ENCODE data around the gene CPED1.
"Not testable (repeated sequence)": the region's sequence is repeated elsewhere in the genome, so short reads cannot be mapped to it uniquely, and the experiment has no call there.

Gene CPED1

DNA sequence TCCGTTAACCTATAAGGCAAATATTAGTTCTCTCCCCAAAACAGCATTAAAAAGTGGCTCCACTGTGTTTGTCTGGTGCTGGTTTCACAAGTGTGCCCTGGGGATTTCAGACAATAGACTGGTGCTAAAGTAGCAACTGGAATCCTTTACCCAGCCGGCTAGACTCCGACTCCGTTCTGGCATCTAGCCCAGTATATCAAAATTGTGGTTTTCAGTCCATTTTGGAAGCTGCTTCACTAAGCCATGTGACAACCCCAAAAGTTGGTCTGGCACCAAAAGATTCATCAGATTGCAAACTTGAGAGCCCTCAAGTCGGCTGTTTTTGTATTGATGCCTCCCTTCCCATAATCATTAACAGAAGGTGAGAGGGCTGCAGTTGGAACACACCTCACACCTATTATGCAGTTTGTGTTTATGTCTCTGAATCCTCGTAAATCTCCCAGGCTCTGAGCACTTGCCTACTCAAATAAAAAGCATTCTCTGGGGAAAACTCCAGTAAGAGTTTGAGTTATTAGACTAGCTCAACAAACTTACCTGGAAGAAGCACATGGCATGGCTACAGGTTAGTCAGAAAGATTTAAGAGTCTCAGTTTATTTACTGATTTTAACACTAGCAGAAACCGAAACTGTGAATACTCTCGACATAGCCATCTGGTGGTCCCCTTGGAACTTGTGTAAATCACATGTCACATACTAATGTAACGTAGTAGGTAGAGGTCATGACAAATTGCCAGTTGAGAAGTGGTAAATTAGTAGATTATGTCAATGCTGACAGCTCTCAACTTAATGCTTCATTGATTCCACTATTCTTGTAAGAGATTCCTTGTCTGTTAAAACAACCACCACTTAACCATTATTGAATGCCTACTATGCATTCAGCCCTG is 325.5 kb downstream of the CPED1 start:
- H3K4me3 ChIP-seq (ENCODE audit: low read depth, low read length), result peak overlapping the region; percentile 36
- no peaks in the 10 kb centered on the region for H3K79me2 ChIP-seq (ENCODE audit: control insufficient read depth, insufficient read depth, low read length, unreplicated experiment)
- no peaks in the 10 kb centered on the region for H3K36me3 ChIP-seq (ENCODE audit: insufficient read depth, low read length)
- peak overlapping the region; percentile 39 for H2AFZ ChIP-seq (ENCODE audit: low read length, unreplicated experiment)
- H3K27me3 ChIP-seq (ENCODE audit: insufficient read depth, low read length), result no peaks in the 10 kb centered on the region
- no peak overlapping the region for H3K27ac ChIP-seq (ENCODE audit: low read depth, low read length)
- H3K4me1 ChIP-seq (ENCODE audit: control insufficient read depth, insufficient read depth, low read length, unreplicated experiment), result peaks cover 13% of the 10 kb centered on the region

DNA sequence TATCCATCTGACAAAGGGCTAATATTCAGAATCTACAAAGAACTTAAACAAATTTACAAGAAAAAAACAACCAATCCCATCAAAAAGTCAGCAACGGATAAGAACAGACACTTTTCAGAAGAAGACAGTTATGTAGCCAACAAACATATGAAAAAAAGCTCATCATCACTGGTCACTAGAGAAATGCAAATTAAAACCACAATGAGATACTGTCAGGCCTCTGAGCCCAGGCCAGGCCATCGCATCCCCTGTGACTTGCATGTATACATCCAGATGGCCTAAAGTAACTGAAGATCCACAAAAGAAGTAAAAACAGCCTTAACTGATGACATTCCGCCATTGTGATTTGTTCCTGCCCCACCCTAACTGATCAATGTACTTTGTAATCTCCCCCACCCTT is 326.7 kb downstream of the CPED1 start:
- H3K79me2 ChIP-seq (ENCODE audit: control insufficient read depth, insufficient read depth, low read length, unreplicated experiment); H2AFZ ChIP-seq (ENCODE audit: low read length, unreplicated experiment); H3K27ac ChIP-seq (ENCODE audit: low read depth, low read length); H3K36me3 ChIP-seq (ENCODE audit: insufficient read depth, low read length); H3K4me3 ChIP-seq (ENCODE audit: low read depth, low read length); H3K27me3 ChIP-seq (ENCODE audit: insufficient read depth, low read length): not testable (repeated sequence)
- H3K4me1 ChIP-seq (ENCODE audit: control insufficient read depth, insufficient read depth, low read length, unreplicated experiment), result peaks cover 13% of the 10 kb centered on the region

DNA sequence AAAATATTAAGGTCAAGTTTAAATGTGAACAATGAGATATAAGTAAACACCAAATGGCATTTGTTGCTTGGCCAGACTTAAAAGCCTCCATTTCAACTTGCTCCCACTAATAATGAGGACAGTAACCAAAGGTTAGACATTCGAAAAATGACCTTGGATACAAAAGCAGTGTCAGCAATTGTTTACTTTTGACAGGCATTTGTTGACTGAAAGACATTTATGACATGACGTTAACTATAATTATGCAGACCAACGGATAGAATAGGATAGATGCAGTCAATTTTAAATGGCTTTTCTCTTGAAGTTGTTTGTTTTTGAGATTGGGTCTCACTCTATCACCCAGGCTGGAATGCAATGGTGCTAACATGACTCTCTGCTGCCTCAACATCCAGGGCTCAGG is 333.9 kb downstream of the CPED1 start:
- no peaks in the 10 kb centered on the region for H3K79me2 ChIP-seq (ENCODE audit: control insufficient read depth, insufficient read depth, low read length, unreplicated experiment)
- no peaks in the 10 kb centered on the region for H3K27me3 ChIP-seq (ENCODE audit: insufficient read depth, low read length)
- H3K36me3 ChIP-seq (ENCODE audit: insufficient read depth, low read length), result no peaks in the 10 kb centered on the region
- H2AFZ ChIP-seq (ENCODE audit: low read length, unreplicated experiment), result no peak overlapping the region
- H3K4me3 ChIP-seq (ENCODE audit: low read depth, low read length), result no peak overlapping the region
- no peak overlapping the region for H3K27ac ChIP-seq (ENCODE audit: low read depth, low read length)
- H3K4me1 ChIP-seq (ENCODE audit: control insufficient read depth, insufficient read depth, low read length, unreplicated experiment), result no peaks in the 10 kb centered on the region

DNA sequence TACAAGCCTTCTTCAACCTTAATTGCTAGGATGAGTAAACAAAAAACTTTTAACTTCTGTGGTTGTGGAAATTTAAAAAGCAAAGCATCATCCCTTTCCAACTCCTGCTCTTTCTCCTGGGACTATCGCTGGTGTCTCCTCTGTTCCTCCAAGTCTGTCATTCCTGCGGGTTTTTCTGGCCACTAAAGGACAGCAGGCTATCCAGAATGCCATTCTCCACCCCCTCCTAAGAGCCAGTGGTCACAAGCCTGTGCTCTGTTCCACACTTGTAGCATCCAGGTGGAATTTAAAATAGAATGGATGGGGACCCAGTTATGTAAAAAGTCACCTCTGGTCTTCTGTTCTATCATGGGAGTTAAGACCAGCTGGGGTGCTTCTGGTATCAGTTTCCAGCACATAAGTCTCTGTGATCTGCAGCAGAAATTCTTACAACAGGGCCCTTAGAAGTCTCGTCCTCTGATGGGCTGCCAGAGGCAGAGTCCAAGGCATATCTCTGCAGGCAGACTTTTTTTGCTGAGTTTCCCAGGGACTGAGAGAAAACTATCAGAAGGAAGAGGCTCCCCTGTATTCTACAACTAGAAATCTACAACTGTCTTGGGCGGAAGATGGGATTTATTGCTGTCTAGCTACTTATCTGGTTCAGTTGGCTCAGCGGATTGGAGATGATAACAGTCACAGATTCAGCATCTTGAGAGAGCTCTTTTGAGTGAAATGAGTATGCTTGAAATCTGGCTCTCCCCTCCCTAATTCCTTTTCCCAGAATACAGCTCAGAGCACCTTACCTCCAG is 335.2 kb downstream of the CPED1 start:
- H3K4me3 ChIP-seq (ENCODE audit: low read depth, low read length), result no peak overlapping the region
- H3K36me3 ChIP-seq (ENCODE audit: insufficient read depth, low read length), result no peaks in the 10 kb centered on the region
- no peaks in the 10 kb centered on the region for H3K79me2 ChIP-seq (ENCODE audit: control insufficient read depth, insufficient read depth, low read length, unreplicated experiment)
- H3K4me1 ChIP-seq (ENCODE audit: control insufficient read depth, insufficient read depth, low read length, unreplicated experiment), result no peaks in the 10 kb centered on the region
- no peak overlapping the region for H3K27ac ChIP-seq (ENCODE audit: low read depth, low read length)
- H2AFZ ChIP-seq (ENCODE audit: low read length, unreplicated experiment), result no peak overlapping the region
- H3K27me3 ChIP-seq (ENCODE audit: insufficient read depth, low read length), result peaks cover 10% of the 10 kb centered on the region

DNA sequence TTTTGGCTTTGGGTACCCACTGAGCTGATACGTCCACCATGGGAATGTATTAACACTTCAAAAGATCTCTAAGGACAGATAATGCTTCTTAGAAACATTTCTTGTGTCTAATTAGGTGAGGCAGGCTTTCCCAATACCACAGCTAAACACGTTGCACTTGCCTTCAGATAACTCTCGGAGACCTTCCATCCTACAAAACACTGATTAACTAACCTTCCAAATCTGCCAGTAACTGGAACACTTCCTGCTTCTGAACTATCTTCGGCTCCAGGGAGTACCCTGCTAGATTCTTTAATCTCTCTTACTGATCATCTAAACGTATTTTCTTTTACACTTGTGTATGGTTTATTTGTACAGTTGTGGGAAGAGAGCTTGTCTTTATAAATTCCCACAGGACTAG is 339.2 kb downstream of the CPED1 start:
- Histone ChIP-seq H3K27ac (ENCODE audit: low read depth, low read length) (no peak overlapping the region), H3K4me1 (ENCODE audit: control insufficient read depth, insufficient read depth, low read length, unreplicated experiment) (peaks cover 5% of the 10 kb centered on the region), H2AFZ (ENCODE audit: low read length, unreplicated experiment) (no peak overlapping the region)

DNA sequence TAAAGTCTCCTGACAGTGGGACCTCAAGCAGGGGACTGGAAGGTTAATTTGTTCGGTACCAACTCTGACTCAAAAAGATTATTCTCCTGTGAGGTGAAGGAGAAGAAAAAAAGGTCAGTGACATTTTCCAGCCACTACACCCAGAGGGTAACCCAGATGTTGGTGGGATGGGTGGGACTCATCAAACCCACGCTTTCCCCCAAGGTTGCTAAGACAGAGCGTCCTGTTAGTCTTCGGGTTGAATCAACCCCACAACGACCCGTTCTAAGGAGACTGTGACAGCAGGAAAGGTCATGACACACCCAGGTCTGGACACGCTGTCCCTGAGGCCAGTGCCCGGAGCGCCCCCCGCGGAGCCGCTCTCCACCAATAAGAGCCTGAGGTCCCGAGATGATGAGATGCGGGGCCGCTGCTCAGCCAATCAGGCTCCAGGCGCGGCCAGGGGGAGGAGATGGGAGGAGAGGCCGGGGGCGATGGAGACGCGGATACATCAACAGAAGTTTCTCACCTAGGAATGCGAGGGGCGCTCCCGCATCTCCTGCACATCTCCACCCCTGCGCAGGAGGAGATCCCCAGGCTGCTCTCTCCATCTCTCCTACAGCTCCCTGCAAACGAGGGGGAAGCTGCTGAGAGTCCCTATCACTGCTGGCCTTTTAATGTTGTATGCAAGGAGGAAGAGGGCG is 340.1 kb downstream of the CPED1 start, which contains the start of gene WNT16:
Gene WNT16, plus strand, starts transcription at position 493 of the 683 bp plus-strand sequence. CDS start 293 bp downstream, outside the sequence.
- peak within 1 kb of the TSS; percentile 83 for H3K4me3 ChIP-seq (ENCODE audit: low read depth, low read length)
- no peak within 1 kb of the TSS for H3K27ac ChIP-seq (ENCODE audit: low read depth, low read length)
- peaks cover 27% of the 10 kb centered on the region for H3K27me3 ChIP-seq (ENCODE audit: insufficient read depth, low read length)
- no peaks in the 10 kb centered on the region for H3K79me2 ChIP-seq (ENCODE audit: control insufficient read depth, insufficient read depth, low read length, unreplicated experiment)
- H2AFZ ChIP-seq (ENCODE audit: low read length, unreplicated experiment), result peak within 1 kb of the TSS; percentile 91
- H3K36me3 ChIP-seq (ENCODE audit: insufficient read depth, low read length), result no peaks in the 10 kb centered on the region
- H3K4me1 ChIP-seq (ENCODE audit: control insufficient read depth, insufficient read depth, low read length, unreplicated experiment), result peaks cover 5% of the 10 kb centered on the region

More for the DNA sequence above, 339.2 kb downstream of the CPED1 start:
- H3K4me3 ChIP-seq (ENCODE audit: low read depth, low read length), result no peak overlapping the region
- no peaks in the 10 kb centered on the region for H3K79me2 ChIP-seq (ENCODE audit: control insufficient read depth, insufficient read depth, low read length, unreplicated experiment)
- H3K27me3 ChIP-seq (ENCODE audit: insufficient read depth, low read length), result peaks cover 27% of the 10 kb centered on the region
- no peaks in the 10 kb centered on the region for H3K36me3 ChIP-seq (ENCODE audit: insufficient read depth, low read length)

DNA sequence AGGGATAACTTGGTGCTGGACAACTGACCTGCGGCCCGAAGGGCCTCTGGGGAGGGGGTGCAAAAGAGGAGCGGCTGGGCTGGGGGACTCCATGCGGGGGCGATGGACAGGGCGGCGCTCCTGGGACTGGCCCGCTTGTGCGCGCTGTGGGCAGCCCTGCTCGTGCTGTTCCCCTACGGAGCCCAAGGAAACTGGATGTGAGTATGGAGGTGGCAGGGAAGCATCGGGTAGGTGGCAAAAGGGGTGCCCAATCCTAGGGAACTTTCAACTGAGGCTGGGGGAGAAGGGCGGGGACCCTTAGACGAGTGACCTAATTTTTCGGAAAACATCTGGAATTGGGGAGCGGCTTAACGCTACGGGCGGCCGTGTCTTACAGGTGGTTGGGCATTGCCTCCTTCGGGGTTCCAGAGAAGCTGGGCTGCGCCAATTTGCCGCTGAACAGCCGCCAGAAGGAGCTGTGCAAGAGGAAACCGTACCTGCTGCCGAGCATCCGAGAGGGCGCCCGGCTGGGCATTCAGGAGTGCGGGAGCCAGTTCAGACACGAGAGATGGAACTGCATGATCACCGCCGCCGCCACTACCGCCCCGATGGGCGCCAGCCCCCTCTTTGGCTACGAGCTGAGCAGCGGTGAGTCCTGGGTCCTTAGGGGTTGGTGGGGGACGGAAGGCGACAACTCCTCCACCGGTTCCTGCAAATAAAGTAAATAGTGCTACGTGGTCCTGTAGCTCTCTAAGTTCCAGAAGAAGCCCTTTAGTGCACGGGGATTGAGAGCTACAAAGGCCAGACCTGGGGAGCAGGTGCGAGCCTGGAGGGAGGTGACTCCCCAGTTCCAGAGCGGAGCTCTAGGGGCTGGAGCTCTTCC is 340.9 kb downstream of the CPED1 start:
- no peak overlapping the region for H3K27ac ChIP-seq (ENCODE audit: low read depth, low read length)
- H3K36me3 ChIP-seq (ENCODE audit: insufficient read depth, low read length), result no peaks in the 10 kb centered on the region
- H3K27me3 ChIP-seq (ENCODE audit: insufficient read depth, low read length), result peaks cover 27% of the 10 kb centered on the region
- peak overlapping the region; percentile 91 for H2AFZ ChIP-seq (ENCODE audit: low read length, unreplicated experiment)
- H3K79me2 ChIP-seq (ENCODE audit: control insufficient read depth, insufficient read depth, low read length, unreplicated experiment), result no peaks in the 10 kb centered on the region
- peaks cover 5% of the 10 kb centered on the region for H3K4me1 ChIP-seq (ENCODE audit: control insufficient read depth, insufficient read depth, low read length, unreplicated experiment)
- peak overlapping the region; percentile 83 for H3K4me3 ChIP-seq (ENCODE audit: low read depth, low read length)

DNA sequence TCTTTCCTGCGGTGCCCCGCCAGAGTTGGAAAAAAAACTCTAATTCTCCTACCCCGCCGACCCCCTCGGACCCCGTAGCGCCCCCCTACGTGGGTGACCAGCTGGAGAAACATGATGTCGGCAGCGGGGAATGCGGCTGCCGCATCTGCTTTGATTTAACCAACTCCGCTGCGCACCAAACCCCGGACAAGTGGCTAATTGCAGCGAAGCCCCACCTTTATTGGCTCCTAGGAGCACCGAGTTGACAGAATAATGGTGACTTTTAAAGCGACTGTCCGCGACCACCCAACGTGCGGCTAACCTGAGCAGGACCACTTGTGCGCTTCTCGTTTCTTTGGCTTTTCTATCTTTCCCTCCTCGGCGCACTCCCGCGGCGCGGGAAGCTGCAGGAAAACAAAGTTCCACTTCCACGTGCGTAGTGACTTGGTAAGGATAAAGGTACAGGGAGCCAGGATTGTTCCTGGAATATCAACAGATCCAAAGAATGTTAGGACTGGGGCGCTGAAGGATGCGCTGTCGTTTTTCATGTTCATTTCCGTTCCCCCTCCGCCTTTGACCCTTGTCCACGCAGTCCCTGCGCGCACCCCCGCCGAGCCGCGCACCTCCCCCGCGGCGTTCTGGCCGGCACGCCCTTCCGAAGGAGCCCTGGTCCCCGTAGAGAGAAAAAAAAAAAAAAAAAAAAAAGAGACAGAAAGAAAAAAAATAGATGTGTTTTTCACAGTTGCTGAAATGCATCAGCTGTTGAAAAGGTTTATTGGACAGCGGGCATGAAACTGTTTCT is 341.7 kb downstream of the CPED1 start:
- H3K27ac ChIP-seq (ENCODE audit: low read depth, low read length), result no peak overlapping the region
- H3K4me3 ChIP-seq (ENCODE audit: low read depth, low read length), result peak overlapping the region; percentile 83
- H3K27me3 ChIP-seq (ENCODE audit: insufficient read depth, low read length), result peaks cover 27% of the 10 kb centered on the region
- no peaks in the 10 kb centered on the region for H3K36me3 ChIP-seq (ENCODE audit: insufficient read depth, low read length)
- peak overlapping the region; percentile 91 for H2AFZ ChIP-seq (ENCODE audit: low read length, unreplicated experiment)
- H3K79me2 ChIP-seq (ENCODE audit: control insufficient read depth, insufficient read depth, low read length, unreplicated experiment), result no peaks in the 10 kb centered on the region
- peaks cover 5% of the 10 kb centered on the region for H3K4me1 ChIP-seq (ENCODE audit: control insufficient read depth, insufficient read depth, low read length, unreplicated experiment)

DNA sequence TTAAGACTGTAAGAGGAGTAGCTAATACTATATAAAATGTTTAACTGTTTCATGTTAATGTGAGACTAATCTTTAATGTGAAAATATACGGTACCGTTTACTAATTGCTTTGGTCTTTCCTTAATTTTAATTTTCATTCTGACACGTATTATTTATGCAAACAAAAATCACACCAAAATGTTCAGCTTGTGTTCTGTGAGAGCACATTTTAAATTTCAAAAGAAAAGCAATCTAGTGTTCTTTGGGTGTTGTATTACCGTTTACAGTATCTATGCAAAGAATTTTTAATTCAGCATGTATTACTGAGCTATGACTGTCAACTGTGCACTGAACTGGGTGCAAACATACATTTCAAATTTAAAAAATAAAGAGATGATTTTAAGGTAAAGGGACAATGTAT is 342.5 kb downstream of the CPED1 start:
- H3K4me1 ChIP-seq (ENCODE audit: control insufficient read depth, insufficient read depth, low read length, unreplicated experiment), result peaks cover 5% of the 10 kb centered on the region
- H3K36me3 ChIP-seq (ENCODE audit: insufficient read depth, low read length), result no peaks in the 10 kb centered on the region
- H3K79me2 ChIP-seq (ENCODE audit: control insufficient read depth, insufficient read depth, low read length, unreplicated experiment), result no peaks in the 10 kb centered on the region
- H3K27ac ChIP-seq (ENCODE audit: low read depth, low read length), result no peak overlapping the region
- H3K27me3 ChIP-seq (ENCODE audit: insufficient read depth, low read length), result peaks cover 27% of the 10 kb centered on the region
- no peak overlapping the region for H3K4me3 ChIP-seq (ENCODE audit: low read depth, low read length)
- H2AFZ ChIP-seq (ENCODE audit: low read length, unreplicated experiment), result no peak overlapping the region

Measured in ACC112 (cell line).